Neural progenitor cell (in vitro differentiated cells): Measurements from ENCODE around the gene WSCD2. TPM values are rescaled to one million over a fixed set of nuclear protein-coding genes. Genes with fewer than 3 reads are reported as not detected.
A peak's percentile ranks its signal among the peaks of the same experiment; 100 is the strongest.

ENCODE experiments used
- DNase-seq: peaks from one replicate; pipeline ENCODE4 v3.0.0-alpha.2; 2016; ENCODE audit warnings: low spot score
- H2AFZ ChIP-seq: fragments of 200-600 bp; sonication (generic); replicated peaks from 2 replicates; pipeline ENCODE4 v1.6.1; 2016; ENCODE audit warnings: antibody characterized with exemption
- H3F3A ChIP-seq: fragments of 200-600 bp; sonication (generic); 2 replicates; pipeline ENCODE4 v1.6.1; 2016; ENCODE audit warnings: antibody characterized with exemption, low read depth
- H3K27ac ChIP-seq: fragments of 200-600 bp; sonication (generic); 2 replicates; pipeline ENCODE4 v1.5.1; 2016; ENCODE audit warnings: mild to moderate bottlenecking
- H3K27me3 ChIP-seq: fragments of 200-600 bp; sonication (generic); 2 replicates; pipeline ENCODE4 v1.6.1; 2016; ENCODE audit warnings: mild to moderate bottlenecking, moderate library complexity
- H3K36me3 ChIP-seq: fragments of 200-600 bp; sonication (generic); 2 replicates; pipeline ENCODE4 v1.5.1; 2016
- H3K4me1 ChIP-seq: fragments of 200-600 bp; sonication (generic); 2 replicates; pipeline ENCODE4 v1.6.1; 2016; ENCODE audit warnings: mixed run types
- H3K4me2 ChIP-seq: fragments of 200-600 bp; sonication (generic); 2 replicates; pipeline ENCODE4 v1.6.1; 2016
- H3K4me3 ChIP-seq: fragments of 200-600 bp; sonication (generic); 2 replicates; pipeline ENCODE4 v1.5.1; 2016
- H3K79me2 ChIP-seq: fragments of 200-600 bp; sonication (generic); 2 replicates; pipeline ENCODE4 v1.6.1; 2016; ENCODE audit warnings: low read depth
- H3K9ac ChIP-seq: fragments of 200-600 bp; sonication (generic); 2 replicates; pipeline ENCODE4 v1.6.1; 2016
- H3K9me3 ChIP-seq: fragments of 200-600 bp; sonication (generic); 2 replicates; pipeline ENCODE4 v1.5.1; 2016; ENCODE audit warnings: low read depth
- H4K20me1 ChIP-seq: fragments of 200-600 bp; sonication (generic); 2 replicates; pipeline ENCODE4 v1.6.1; 2016; ENCODE audit warnings: low read depth
- H3K27ac Mint-ChIP-seq: 3 replicates; pipeline ENCODE4 v1.8.0; 2021; ENCODE audit warnings: mixed read lengths
- H3K27me3 Mint-ChIP-seq: 2 replicates; pipeline ENCODE4 v1.8.0; 2022; ENCODE audit warnings: low read depth, mild to moderate bottlenecking, inconsistent platforms, moderate library complexity, mixed read lengths; ENCODE audit not compliant: insufficient read depth
- H3K36me3 Mint-ChIP-seq: 3 replicates; pipeline ENCODE4 v1.8.0; 2021; ENCODE audit warnings: mixed read lengths
- H3K4me1 Mint-ChIP-seq: 3 replicates; pipeline ENCODE4 v1.8.0; 2021; ENCODE audit warnings: mixed read lengths
- H3K4me3 Mint-ChIP-seq: 3 replicates; pipeline ENCODE4 v1.8.0; 2021; ENCODE audit warnings: mild to moderate bottlenecking, moderate library complexity, mixed read lengths
- H3K9me3 Mint-ChIP-seq: 3 replicates; pipeline ENCODE4 v1.8.0; 2020; ENCODE audit warnings: mixed read lengths
- EZH2 ChIP-seq: fragments of 200-600 bp; sonication (generic); IDR thresholded peaks from 2 replicates; pipeline ENCODE4 v1.6.1; 2017; ENCODE audit warnings: antibody characterized with exemption, mild to moderate bottlenecking, moderate library complexity
- EZH2phosphoT487 ChIP-seq: fragments of 200-600 bp; sonication (generic); IDR thresholded peaks from 2 replicates; pipeline ENCODE4 v1.6.1; 2017; ENCODE audit warnings: antibody characterized with exemption
- total RNA-seq: library from RNA; depleted of rRNA; stranded (reverse); fragments of >200 nt; gene quantifications from 2 replicates; pipeline ENCODE4 v1.2.3, GENCODE V29; 2015; ENCODE audit warnings: low replicate concordance
- TF ChIP-seq, protein P1 (sequence below): fragments of 200-600 bp; sonication (generic); IDR thresholded peaks from 2 replicates; pipeline ENCODE4 v1.5.1; 2017; ENCODE audit warnings: antibody characterized with exemption, mild to moderate bottlenecking

The WSCD2 gene
- total RNA-seq, 1 donor from 2014 or later = 6.6 TPM

- no peak for TF ChIP-seq EZH2
- TF ChIP-seq EZH2phosphoT487 = no peak
- TF ChIP-seq, protein P1, sequence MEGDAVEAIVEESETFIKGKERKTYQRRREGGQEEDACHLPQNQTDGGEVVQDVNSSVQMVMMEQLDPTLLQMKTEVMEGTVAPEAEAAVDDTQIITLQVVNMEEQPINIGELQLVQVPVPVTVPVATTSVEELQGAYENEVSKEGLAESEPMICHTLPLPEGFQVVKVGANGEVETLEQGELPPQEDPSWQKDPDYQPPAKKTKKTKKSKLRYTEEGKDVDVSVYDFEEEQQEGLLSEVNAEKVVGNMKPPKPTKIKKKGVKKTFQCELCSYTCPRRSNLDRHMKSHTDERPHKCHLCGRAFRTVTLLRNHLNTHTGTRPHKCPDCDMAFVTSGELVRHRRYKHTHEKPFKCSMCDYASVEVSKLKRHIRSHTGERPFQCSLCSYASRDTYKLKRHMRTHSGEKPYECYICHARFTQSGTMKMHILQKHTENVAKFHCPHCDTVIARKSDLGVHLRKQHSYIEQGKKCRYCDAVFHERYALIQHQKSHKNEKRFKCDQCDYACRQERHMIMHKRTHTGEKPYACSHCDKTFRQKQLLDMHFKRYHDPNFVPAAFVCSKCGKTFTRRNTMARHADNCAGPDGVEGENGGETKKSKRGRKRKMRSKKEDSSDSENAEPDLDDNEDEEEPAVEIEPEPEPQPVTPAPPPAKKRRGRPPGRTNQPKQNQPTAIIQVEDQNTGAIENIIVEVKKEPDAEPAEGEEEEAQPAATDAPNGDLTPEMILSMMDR = no peak
- Histone ChIP-seq H3K4me3 (no peak overlapping the region), H3K4me1 (no peaks in the 10 kb centered on the region), H3K9me3 (no peaks in the 10 kb centered on the region), H3K4me2 (no peak overlapping the region), H3K27ac (no peak overlapping the region), H3K9ac (no peak overlapping the region), H3K36me3 (no peaks in the 10 kb centered on the region), H3K27me3 (no peaks in the 10 kb centered on the region), H2AFZ (no peak overlapping the region), H3F3A (no peaks in the 10 kb centered on the region), H3K79me2 (no peaks in the 10 kb centered on the region), H4K20me1 (peaks cover 3% of the 10 kb centered on the region)
- H3K4me1 Mint-ChIP-seq = no peaks in the 10 kb centered on the region
- H3K27me3 Mint-ChIP-seq = peaks cover 18% of the 10 kb centered on the region
- DNase-seq = peak; percentile 55
- no peaks in the 10 kb centered on the region for H3K9me3 Mint-ChIP-seq
- H3K27ac Mint-ChIP-seq = no peak overlapping the region
- no peak overlapping the region for H3K4me3 Mint-ChIP-seq
- H3K36me3 Mint-ChIP-seq = no peaks in the 10 kb centered on the region
Observed at GRCh38 chr12:108194585-108194984, 65.5 kb downstream of the WSCD2 start.

DNA sequence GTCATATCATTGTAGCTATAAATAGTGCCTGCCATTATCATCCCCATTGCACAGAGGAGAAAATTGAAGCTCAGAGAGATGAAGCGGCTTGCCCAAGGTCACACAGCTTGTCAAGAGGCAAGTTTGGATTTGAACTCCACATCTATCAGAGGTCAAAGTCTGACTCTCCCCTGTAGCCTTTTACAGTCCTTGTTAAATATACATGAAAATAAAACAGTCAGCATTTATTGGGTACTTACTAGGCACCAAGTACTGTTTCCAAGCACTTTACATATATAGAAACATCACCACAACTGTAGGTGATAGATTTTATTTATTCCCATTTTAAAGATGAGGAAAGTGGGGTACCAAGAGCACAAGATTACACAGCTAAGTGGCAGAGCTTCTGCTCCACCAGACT is 67.2 kb downstream of the WSCD2 start:
- H3K9ac ChIP-seq = no peak overlapping the region
- Mint-ChIP-seq H3K27me3 (peaks cover 21% of the 10 kb centered on the region), H3K9me3 (no peaks in the 10 kb centered on the region), H3K36me3 (no peaks in the 10 kb centered on the region), H3K4me3 (no peak overlapping the region), H3K4me1 (no peaks in the 10 kb centered on the region), H3K27ac (no peak overlapping the region)
- H3K9me3 ChIP-seq = no peaks in the 10 kb centered on the region
- no peak overlapping the region for H3K4me3 ChIP-seq
- H3F3A ChIP-seq = no peaks in the 10 kb centered on the region
- no peaks in the 10 kb centered on the region for H3K36me3 ChIP-seq
- H3K27me3 ChIP-seq = no peaks in the 10 kb centered on the region
- no peaks in the 10 kb centered on the region for H3K79me2 ChIP-seq
- no peak overlapping the region for H3K4me2 ChIP-seq
- DNase-seq = no peak
- no peak overlapping the region for H2AFZ ChIP-seq
- H3K27ac ChIP-seq = no peak overlapping the region
- peaks cover 7% of the 10 kb centered on the region for H4K20me1 ChIP-seq
- H3K4me1 ChIP-seq = no peaks in the 10 kb centered on the region
- TF ChIP-seq EZH2 (no peak), EZH2phosphoT487 (no peak)
- TF ChIP-seq, protein P1 = no peak

DNA sequence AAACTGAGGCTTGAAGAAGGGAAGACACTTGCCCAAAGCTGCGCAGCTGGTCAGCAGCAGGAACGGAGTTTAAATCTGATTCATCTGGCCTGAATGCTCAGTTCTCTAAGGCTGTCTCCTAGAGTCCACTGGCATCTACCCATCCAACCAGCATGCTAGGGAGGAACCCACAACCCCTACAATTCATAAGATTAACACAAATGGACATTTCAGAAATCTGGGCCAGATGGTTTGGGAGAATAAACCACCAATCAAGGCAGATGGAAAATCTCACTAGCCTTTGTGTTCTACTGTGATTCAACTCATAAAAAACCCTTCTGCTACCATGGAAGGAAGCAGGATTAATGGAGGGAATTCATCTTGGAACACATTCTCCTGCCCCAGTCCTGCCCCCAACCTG is 67.8 kb downstream of the WSCD2 start:
- Histone ChIP-seq H3F3A (no peaks in the 10 kb centered on the region), H3K79me2 (no peaks in the 10 kb centered on the region), H4K20me1 (peaks cover 7% of the 10 kb centered on the region), H3K4me2 (no peak overlapping the region), H3K9me3 (no peaks in the 10 kb centered on the region), H3K4me1 (no peaks in the 10 kb centered on the region), H2AFZ (no peak overlapping the region), H3K9ac (no peak overlapping the region), H3K4me3 (no peak overlapping the region), H3K36me3 (no peaks in the 10 kb centered on the region), H3K27ac (no peak overlapping the region), H3K27me3 (no peaks in the 10 kb centered on the region)
- TF ChIP-seq EZH2phosphoT487 (no peak), EZH2 (no peak)
- TF ChIP-seq, protein P1 = no peak
- no peaks in the 10 kb centered on the region for H3K4me1 Mint-ChIP-seq
- H3K4me3 Mint-ChIP-seq = no peak overlapping the region
- H3K27ac Mint-ChIP-seq = no peak overlapping the region
- H3K27me3 Mint-ChIP-seq = peaks cover 21% of the 10 kb centered on the region
- no peaks in the 10 kb centered on the region for H3K36me3 Mint-ChIP-seq
- DNase-seq = no peak
- no peaks in the 10 kb centered on the region for H3K9me3 Mint-ChIP-seq
